HCEC 1CT (cell line): ENCODE measurements around the gene NFATC3.

Experiments
- DNase-seq: peaks from one replicate; pipeline ENCODE4 v3.0.0-alpha.2; 2017

NFATC3 gene

GRCh38 chr16:68073902-68074760, 11.0 kb upstream of the NFATC3 start:
- DNase-seq, result no peak

- no peak for DNase-seq
Measured at GRCh38 chr16:68074850-68075555, 10.2 kb upstream of the NFATC3 start.

GRCh38 chr16:68075980-68076379, 9.2 kb upstream of the NFATC3 start:
- DNase-seq, result no peak

- DNase-seq, result no peak
Measured at GRCh38 chr16:68076560-68076959, 8.6 kb upstream of the NFATC3 start.

- no peak for DNase-seq
Measured at GRCh38 chr16:68077866-68078700, 7.1 kb upstream of the NFATC3 start.

- no peak for DNase-seq
Measured at GRCh38 chr16:68078701-68079375, 6.3 kb upstream of the NFATC3 start.

GRCh38 chr16:68079376-68079625, 5.9 kb upstream of the NFATC3 start:
- no peak for DNase-seq

- no peak for DNase-seq
Measured at GRCh38 chr16:68079626-68080344, 5.4 kb upstream of the NFATC3 start.

- DNase-seq, result no peak
Measured at GRCh38 chr16:68081861-68082628, 3.1 kb upstream of the NFATC3 start.

GRCh38 chr16:68082629-68083238, 2.4 kb upstream of the NFATC3 start:
- no peak for DNase-seq

- DNase-seq, result no peak
Measured at GRCh38 chr16:68083239-68083781, 1.9 kb upstream of the NFATC3 start.

GRCh38 chr16:68083861-68084503, 1.2 kb upstream of the NFATC3 start:
- peak; percentile 38 for DNase-seq

GRCh38 chr16:68084504-68085258, 489 bp upstream of the NFATC3 start:
- DNase-seq, result peak; percentile 83

- peak; percentile 63 for DNase-seq
Measured at GRCh38 chr16:68086336-68086841, 1.2 kb downstream of the NFATC3 start.

GRCh38 chr16:68086860-68087268, 1.7 kb downstream of the NFATC3 start:
- DNase-seq, result peak; percentile 26

GRCh38 chr16:68087688-68088087, 2.5 kb downstream of the NFATC3 start:
- no peak for DNase-seq

- DNase-seq, result no peak
Measured at GRCh38 chr16:68088130-68088972, 3.2 kb downstream of the NFATC3 start.

GRCh38 chr16:68089067-68089466, 3.9 kb downstream of the NFATC3 start:
- DNase-seq, result no peak
